Stimulated activated CD8-positive, alpha-beta memory T cell treated with anti-CD3 and anti-CD28 coated beads, Interleukin-15, amount 100 ng/mL, for 1 hour (primary cell): ENCODE results near the gene DNAJC3.
A peak's percentile ranks its signal among the peaks of the same experiment; 100 is the strongest.
"Not testable (repeated sequence)": the region's sequence is repeated elsewhere in the genome, so short reads cannot be mapped to it uniquely, and the experiment has no call there.

ENCODE experiments used
- DNase-seq: peaks from one replicate; pipeline ENCODE4 v3.0.0-alpha.2; 2020; ENCODE audit warnings: low read depth

DNAJC3 gene, protein sequence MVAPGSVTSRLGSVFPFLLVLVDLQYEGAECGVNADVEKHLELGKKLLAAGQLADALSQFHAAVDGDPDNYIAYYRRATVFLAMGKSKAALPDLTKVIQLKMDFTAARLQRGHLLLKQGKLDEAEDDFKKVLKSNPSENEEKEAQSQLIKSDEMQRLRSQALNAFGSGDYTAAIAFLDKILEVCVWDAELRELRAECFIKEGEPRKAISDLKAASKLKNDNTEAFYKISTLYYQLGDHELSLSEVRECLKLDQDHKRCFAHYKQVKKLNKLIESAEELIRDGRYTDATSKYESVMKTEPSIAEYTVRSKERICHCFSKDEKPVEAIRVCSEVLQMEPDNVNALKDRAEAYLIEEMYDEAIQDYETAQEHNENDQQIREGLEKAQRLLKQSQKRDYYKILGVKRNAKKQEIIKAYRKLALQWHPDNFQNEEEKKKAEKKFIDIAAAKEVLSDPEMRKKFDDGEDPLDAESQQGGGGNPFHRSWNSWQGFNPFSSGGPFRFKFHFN

DNA sequence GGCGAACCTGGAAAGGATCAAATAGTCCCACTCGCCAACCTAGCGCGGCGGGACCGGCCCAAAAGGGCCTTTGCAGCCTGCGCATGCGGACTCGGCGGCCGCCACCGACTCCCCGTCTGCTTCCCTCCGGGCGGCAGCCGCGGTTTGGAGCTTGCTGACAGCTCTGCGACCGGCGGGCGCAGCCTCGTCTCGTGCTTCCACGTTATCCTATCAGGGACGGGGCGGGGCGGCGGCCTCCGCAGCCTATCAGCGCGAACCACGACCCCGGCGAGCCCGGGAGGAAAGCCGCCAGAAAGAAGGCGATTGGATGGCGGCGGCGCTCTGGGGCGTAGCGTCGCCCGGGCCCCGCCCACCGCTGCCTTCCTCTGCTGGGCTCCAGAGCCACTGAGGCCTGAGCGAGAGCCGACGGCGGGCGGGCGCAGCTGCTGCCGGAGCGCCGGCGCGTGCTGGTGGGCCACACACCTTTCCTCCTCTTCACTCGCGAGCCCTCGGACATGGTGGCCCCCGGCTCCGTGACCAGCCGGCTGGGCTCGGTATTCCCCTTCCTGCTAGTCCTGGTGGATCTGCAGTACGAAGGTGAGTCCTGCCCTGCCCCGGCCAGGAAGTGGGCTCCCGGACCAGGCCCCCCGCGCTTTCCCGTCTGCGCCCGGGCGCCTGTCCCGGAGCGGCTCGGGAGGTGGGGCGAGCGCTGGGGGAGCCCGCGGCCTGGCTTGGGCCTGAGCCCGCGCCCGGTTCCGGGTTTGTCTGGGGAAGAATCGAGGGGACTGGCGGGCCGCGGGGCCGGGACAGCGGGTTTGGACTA is at the start of gene DNAJC3:
Gene DNAJC3 (plus strand): TSS at position 378 of the 802 bp plus-strand sequence. CDS start 117 bp downstream, at position 495.
- DNase-seq = peak; percentile 91

DNA sequence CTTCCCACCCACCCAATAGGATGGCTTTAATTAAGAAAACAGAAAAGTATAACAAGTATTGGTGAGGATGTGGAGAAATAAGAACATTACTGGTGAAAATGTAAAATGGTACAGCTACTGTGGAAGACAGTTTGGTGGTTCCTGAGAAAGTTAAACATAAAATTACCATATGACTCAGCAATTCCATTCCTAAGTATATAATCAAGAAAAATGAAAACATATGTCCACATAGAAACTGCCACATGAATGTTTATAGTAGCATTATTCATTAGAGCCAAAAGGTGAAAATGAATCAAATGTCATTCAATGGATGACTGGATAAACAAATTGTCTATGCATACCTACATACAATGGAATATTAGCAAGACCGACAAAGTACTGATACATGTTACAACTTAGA is 49.3 kb upstream of the DNAJC3 start:
- no peak for DNase-seq

DNA sequence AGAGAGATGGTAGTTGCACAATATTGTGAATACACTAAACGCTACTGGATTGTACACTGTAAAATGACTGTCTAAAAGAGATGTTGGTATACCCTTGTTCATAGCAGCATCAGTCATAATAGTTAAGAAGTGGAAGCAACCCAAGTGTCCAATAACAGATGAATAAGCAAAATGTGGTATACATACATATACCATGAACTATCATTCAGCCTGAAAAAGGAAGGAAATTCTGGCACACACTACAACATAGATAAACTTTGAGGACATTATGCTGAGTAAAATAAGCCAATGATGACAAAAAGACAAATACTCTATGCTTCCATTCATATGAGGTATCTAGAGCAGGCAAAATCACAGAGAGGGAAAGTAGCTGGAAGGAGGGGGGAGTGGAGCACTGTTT is 48.5 kb upstream of the DNAJC3 start:
- DNase-seq = no peak

DNA sequence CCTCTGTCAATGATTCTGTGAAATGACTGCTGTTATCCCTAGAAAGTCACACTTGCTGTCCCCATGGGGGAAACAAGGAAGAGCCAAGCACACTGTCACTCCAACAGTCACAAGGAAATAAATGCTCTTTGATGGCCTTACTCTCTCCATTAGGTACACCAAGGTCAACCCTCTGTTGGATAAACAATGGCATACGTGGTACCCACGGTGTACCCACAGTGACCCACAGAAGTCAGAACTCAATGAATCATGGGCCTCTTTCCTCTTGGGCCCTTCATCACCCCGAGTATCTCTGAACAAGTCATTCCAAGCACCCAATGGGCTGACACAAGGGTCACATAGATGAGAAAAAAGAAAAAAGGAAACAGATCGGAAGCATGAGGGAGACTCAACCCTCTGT is 47.9 kb upstream of the DNAJC3 start:
- DNase-seq = no peak

DNA sequence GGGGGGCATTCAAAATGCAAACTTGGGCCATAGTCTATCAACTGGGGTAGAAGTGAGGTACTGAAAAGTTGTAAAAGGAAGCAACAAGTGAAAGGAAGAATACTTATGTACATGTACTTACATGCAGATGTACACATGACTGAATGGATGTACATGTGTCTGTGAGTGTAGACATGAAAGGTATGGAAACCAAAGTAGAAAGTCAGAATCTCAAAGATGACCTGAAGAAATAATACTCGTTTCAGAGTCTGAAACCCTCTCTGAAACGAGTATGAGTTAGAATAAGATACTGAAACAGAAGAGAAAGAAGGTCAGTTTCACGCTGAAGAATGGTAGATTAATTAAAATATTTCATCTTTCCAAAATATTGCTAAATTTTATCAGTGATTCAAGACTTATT is 46.3 kb upstream of the DNAJC3 start:
- DNase-seq = no peak

DNA sequence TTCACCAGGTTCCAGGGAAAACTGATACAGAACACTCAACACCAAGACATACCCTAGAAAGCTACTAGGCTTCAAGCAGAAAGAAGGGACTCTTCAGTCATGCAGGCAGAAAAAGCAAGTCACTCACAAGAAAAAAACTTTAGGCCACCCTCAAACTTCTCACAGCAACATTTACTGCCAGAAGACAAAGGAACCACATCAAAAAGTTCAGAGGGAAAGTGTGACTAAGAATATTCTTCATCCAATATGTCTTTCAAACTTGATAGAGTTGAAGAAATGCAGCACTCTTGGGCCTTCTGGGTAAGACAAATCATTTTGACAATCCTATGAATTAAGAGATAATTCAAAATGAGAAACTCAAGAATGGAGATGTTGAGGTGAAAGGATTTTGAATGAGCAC is 40.1 kb upstream of the DNAJC3 start:
- no peak for DNase-seq

DNA sequence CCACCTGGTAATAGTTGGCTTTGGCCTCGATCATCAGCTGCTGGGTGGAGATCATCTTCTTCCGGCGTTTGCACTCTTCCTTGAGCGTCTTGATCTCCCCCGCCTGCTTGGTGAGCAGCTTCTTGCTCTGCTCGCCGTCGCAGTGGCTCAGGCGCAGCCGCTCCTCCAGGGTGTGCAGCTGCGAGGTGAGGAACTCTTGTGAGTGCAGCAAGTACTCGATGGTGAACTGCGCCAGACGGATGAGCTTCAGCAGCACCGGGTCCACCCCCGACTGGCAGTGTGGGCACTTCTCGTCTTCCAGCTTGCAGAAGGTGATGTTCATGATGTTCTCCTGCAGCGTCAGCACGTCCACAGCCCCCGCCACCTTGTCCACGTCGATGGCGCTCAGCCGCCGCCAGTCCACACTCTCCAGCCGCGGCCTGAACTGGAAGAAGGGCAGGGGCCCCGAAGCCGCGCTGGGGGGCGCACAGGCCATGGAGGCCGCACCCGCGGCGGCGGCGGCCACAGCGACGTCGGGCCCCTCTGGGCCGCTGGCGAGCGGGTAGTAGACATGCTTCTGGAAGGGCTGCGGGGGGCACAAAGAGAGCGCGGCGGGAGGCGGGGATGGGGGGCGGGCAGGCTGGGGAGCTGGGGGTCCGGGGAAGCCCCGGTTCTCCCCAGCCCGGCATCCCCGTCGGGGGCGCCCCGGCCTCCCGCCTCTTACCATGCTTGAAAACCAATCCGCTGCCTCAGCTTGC is 35.5 kb upstream of the DNAJC3 start:
- no peak for DNase-seq

DNA sequence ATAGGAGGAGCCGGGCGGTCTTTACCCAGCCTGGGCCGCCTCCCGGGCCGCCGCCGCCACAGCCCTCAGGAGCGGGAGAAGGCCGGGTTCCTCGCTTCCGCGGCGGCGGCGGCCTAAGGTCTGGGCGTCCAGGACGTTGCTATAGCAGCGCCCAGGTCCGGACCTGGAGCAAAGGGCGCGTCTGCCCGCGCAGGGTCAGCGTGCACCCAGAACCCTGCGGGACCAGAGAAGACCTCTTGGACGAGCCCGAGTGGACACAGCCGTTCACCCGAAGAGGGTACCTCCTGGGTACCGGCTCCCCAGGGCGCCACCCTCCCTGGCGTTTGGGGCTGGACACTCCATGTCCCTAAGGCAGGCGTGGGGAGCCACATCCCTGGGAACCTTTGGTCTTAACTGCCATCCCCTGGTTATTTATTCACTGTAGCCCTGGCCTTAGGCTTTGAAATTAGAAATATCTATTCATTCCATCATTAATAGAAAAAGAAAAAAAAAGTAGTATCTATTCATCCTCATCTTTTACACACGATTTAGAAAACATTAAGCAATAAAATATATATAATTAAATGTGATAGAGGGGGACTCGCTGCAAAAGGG is 34.8 kb upstream of the DNAJC3 start:
- no peak for DNase-seq

DNA sequence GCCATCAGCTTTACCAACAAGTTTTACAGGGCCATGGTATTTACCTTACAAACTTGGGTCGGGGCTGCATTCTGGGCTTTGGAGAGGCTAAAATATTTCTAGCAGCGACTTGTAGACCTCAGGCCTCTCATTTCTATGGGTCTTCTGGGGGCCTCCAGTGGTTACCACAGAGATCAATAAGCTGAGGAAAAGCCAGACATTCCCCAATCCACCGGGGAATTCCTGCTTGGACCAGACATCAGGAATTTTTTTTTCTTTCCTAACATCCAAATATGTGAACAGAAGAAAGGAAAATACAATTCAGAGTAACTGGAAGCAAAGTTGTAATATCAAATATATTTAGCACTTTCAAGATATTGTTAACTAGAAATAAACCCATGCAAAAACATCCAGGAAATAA is 33.9 kb upstream of the DNAJC3 start:
- no peak for DNase-seq

DNA sequence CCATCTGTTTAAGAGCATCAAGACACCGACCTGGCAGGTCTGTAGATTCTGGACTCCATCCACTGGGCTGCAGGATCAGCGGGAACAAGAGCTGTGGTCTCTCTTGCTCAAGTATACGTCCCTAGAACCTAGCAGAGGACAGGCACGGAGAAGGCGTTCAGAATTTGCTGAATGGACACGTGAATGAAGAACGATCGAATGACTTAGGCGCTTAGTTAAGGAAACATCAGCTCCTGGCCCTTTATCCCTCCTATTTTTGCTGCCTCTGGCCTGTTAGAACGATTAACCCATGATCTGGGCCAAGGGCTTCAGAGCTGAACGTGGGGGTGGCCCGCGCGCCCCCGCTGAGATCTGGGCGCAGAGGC is 33.4 kb upstream of the DNAJC3 start:
- no peak for DNase-seq

DNA sequence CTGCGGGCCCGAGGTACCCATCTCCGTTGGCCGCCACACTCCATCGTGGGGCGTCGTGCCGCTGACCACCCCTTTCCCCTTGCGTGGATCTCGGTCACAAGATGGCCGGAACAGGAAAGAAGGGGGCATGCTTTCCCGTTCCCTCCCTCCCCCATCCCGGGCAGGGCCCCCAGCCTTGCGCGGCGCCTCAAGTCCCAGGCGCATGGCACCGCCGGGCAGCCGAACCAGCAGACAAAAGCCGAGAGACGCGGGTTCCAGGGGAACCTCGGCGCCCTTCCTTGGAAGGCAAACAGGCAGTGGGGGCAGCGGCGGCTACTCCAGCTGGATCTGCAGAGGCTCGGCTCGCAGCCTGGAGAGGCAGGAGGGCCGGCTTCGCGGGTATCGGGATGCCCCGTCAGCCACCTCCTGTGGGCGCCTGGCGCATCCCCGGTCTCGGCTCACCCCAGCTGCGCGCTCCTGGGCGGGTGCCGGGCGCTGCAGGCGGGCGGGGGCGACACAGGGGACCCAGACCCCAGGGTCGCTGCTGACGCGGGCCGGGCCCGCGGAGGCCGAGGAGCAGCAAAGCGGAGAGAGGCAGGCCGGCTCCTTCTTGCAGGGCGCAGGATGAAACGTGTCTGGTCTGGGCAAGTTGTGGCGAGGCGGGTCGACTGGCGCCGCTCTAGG is 32.9 kb upstream of the DNAJC3 start:
- no peak for DNase-seq

DNA sequence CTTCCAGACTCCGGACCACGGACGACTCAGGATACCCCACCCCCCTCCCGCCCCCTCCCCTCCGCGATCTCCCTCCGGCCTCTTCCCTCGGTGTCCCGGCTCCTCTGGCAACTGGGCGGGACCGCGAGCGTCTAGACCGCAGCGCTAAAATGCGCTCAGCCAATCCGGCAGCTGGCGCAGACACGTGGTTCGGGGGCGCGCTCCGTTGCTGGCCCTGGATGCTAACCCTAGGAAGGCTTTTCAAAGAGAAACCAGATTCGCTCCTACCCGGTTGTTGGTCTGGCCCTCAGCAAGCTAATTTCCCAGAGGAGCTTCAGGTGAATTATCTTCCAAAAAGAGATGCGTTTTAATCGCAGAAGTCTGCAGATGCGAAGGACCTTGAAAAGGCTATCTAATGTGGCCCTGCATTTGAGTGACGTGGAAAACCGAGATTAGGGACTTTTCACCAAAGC is 32.3 kb upstream of the DNAJC3 start, which contains the start of gene DZIP1:
Gene DZIP1 (minus strand): TSS at position 106 of the 452 bp plus-strand sequence. CDS start 2,677 bp downstream, outside the sequence.
- DNase-seq = no peak

DNA sequence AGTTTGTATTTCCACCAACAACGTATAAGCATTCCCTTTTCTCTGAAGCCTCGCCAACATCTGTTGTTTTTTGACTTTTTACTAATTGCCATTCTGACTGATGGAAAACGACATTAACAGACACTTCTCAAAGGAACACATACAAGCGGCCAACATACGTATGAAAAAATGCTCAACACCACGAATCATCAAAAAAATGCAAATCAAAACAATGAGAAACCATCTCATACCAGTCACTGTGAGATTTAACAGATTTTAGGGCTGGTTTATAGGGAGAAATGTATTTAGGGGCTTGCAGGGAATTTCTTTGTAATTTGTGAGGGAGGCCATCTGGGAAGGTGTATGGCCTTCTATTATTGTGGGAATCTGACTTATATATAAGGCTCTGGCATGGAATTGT is 29.6 kb upstream of the DNAJC3 start:
- DNase-seq = no peak

DNA sequence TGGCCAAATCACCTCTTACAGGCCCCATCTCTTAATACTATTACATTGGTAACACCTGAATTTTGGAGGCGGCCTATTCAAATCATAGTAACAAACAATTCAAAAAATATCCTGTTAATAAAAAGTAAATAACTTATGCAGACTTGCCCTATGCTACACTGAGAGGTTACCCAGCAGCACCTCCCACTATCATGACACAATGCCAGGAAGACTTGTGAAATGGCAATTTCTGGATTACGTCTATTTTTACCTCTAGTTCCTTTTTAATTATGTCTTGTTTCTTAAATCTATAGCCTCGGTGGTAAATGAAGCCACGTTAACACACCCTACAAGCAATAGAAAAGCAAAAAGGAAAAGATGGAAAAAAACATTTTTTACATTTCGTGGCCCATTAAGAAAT is 26.2 kb upstream of the DNAJC3 start:
- DNase-seq = no peak

DNA sequence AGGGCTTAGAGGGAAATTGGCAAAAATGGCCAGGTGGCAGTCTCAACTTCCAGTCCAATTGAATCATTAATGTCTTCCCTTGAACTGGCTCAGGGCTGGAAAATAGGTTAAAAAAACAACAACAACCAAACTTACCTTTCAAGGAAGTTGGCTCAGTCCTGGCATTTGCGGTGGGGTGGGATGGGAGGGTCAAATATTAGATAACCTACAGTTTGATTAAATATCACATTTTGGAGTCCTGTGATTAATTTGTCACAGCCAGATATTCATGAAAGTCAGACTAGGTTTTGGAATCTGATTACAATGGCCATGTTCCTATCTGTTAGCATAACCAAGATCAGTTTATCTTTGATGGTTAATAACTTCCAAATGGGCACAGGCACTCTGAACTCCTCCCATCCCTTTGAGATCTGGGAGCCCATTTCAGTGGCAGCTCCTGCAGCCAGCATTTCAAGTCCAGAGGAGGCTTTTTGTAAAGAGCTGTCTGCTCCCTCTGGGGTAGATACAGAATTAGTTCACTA is 24.6 kb upstream of the DNAJC3 start:
- DNase-seq = no peak

DNA sequence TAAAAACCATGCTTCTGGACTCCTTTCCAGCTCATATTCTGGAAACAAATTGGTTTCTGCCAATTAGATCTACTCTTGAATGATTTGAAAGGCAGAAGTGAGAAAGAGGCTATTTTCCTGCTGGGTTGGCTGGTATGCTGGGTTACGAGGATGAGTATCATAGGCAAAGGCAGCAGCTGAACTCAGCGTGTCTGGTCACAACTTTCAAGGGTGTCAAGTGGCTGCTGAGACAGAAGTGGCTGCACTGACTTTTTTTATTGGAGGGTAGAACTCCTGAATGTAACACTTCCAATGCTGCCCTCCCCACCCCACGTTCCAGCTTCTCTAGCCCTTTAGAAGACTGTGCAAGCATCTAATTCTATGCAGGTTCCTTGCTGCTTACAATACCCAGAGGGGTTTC is 24.1 kb upstream of the DNAJC3 start:
- no peak for DNase-seq

DNA sequence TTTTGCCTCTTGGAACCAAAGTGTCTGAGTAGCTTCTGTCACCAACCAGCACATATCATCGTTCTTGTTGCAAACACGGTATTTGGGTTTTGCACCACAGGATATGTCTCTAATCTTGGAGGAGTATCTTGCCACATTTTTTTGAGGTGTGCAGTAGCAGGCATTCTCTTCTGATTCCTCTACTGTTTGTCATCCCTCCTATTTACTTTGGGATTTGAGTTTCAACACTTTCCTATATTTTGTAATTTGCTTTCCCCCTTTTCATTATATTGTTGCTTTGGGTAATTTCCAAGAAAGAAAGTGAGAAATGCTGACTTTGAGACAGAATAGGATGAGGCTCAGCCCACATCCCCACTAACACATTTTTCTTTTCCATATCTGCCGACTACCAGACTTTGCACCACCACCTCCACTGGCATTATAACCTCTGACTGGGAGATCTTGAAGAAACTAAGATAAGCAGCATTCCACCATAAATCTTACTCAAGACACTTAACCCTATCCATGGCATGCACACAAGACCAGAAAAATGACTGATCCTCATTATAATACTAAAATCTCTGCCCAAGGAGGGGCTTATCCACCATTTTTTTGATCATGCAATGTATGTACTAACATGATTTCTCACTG is 20.4 kb upstream of the DNAJC3 start:
- no peak for DNase-seq

DNA sequence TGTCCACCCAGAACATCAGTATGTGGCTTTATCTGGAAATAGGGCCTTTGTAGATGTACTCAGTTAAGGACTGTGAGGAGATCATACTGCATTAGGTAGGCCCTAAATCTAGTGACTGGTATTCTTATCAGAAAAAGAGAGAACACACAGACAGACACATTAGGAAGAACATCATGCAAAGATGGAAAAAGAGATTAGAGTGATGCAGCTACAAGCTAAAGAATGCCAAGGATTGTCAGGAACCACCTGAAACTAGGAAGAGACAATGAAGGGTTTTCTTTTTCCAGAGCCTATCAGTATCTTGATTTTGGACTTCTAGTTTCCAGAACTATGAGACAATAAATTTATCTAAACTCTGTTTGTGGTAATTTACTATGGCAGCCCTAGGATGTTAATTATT is 17.4 kb upstream of the DNAJC3 start:
- DNase-seq = no peak

DNA sequence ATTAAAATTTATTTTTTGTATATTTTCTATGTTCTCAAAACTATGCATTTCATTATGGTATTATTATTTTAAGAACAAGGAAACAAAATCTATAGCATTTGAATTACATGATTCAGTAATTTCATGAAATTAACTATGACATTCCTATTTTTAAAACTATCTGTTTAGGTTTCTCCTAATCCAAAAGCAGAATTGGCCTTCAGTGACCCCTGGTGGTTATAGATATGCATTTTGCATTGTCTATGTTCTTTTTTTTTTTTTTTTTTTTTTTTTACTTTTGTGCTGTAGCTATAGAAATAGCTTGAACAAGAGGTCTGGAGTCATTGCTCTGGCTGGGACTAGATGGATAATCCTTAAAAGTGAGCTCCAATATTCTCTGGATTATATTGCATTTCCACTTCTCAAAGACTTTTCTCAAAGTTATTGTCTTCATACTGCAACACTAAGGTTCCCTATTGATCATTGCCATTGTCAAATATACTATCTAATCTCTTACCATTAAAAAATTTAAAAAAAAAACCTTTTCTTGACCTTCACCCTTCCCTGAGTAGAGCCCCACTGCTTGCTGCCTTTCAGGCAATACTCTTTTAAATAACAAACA is 15.9 kb upstream of the DNAJC3 start:
- no peak for DNase-seq

DNA sequence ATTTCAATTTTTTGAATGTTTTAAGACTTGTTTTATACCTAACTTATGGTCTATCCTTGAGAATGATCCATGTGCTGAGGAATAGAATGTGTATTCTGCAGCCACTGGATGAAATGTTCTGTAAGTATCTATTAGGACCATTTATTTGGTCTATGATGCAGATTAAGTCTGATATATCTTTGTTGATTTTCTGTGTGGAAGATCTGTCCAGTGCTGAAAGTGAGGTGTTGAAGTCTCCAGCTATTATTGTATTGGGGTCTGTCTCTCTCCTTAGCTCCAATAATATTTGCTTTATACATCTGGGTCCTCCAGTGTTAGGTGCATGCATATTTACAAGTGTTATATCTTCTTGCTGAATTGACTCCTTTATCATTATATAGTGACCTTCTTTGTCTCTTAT is 9.7 kb upstream of the DNAJC3 start:
- not testable (repeated sequence) for DNase-seq
